A673 (cell line): ENCODE data around the gene ASB8.

ENCODE experiments used
- EZH2 ChIP-seq: fragments of 200-600 bp; sonication (generic); IDR thresholded peaks from 2 replicates; pipeline ENCODE4 v1.6.1; 2017; ENCODE audit warnings: borderline replicate concordance, low read depth, mild to moderate bottlenecking, mixed read lengths, antibody characterized with exemption, low read length; ENCODE audit not compliant: poor library complexity, severe bottlenecking
- TF ChIP-seq, protein P1 (sequence below): fragments of 300-800, 200-600 bp; sonication (generic); conservative IDR thresholded peaks from 2 replicates; pipeline ENCODE4 v1.5.1; 2017; ENCODE audit warnings: low read depth, mild to moderate bottlenecking, antibody characterized with exemption, low read length, moderate library complexity, mixed read lengths

DNA sequence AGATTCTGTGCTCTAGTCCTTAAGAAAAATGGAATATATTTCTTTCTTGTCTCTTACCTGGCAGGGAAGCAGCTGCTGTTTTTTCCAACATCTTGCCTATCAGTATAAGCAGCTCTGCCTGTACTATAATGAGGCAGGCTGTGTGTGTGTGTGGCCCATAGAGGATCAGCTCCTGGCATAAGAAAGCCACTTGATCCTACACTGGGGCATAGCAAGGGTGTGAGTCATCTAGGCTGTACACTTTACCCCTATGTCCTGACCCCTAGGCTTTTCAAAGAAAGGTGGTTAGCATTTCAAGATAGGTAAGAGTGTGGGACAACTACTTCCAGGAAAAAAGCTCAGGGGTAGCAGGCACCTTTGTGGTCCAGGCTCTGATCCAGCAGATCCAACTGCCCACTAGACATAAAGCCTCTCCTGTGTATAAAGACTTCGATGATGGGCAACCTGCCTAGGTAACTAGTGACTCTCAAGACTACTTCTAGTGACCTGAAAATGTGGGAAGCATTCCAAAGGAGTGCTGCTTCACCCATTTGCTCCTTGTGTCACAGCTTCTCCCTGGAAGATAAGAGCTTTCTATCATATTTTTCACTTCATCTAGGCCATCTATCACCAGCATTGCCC lies 46.5 kb downstream of the ASB8 start:
- TF ChIP-seq EZH2: no peak
- TF ChIP-seq, protein P1, sequence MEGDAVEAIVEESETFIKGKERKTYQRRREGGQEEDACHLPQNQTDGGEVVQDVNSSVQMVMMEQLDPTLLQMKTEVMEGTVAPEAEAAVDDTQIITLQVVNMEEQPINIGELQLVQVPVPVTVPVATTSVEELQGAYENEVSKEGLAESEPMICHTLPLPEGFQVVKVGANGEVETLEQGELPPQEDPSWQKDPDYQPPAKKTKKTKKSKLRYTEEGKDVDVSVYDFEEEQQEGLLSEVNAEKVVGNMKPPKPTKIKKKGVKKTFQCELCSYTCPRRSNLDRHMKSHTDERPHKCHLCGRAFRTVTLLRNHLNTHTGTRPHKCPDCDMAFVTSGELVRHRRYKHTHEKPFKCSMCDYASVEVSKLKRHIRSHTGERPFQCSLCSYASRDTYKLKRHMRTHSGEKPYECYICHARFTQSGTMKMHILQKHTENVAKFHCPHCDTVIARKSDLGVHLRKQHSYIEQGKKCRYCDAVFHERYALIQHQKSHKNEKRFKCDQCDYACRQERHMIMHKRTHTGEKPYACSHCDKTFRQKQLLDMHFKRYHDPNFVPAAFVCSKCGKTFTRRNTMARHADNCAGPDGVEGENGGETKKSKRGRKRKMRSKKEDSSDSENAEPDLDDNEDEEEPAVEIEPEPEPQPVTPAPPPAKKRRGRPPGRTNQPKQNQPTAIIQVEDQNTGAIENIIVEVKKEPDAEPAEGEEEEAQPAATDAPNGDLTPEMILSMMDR: no peak
